Measurements from ENCODE around the gene RNU7-1.

GRCh38 chr12:6914246-6914946 lies 29.2 kb upstream of the RNU7-1 start, which contains the start of gene ENO2:
- TF ChIP-seq CTCF (IDR thresholded peaks at IDR 0.05) (no peak), EZH2 (IDR thresholded peaks at IDR 0.05; ENCODE audit: borderline replicate concordance, insufficient read depth, low read depth, low read length, poor library complexity, severe bottlenecking) (no peak)

Data from B cell (primary cell).